Measurements from ENCODE around the gene SMC1A. TPM values are rescaled to one million over a fixed set of nuclear protein-coding genes. Genes with fewer than 3 reads are reported as not detected.
"Not testable (repeated sequence)": the region's sequence is repeated elsewhere in the genome, so short reads cannot be mapped to it uniquely, and the experiment has no call there.

Gene SMC1A
- total RNA-seq, 2 donors from 2014 or later = 46.2 to 52.0 TPM

DNA sequence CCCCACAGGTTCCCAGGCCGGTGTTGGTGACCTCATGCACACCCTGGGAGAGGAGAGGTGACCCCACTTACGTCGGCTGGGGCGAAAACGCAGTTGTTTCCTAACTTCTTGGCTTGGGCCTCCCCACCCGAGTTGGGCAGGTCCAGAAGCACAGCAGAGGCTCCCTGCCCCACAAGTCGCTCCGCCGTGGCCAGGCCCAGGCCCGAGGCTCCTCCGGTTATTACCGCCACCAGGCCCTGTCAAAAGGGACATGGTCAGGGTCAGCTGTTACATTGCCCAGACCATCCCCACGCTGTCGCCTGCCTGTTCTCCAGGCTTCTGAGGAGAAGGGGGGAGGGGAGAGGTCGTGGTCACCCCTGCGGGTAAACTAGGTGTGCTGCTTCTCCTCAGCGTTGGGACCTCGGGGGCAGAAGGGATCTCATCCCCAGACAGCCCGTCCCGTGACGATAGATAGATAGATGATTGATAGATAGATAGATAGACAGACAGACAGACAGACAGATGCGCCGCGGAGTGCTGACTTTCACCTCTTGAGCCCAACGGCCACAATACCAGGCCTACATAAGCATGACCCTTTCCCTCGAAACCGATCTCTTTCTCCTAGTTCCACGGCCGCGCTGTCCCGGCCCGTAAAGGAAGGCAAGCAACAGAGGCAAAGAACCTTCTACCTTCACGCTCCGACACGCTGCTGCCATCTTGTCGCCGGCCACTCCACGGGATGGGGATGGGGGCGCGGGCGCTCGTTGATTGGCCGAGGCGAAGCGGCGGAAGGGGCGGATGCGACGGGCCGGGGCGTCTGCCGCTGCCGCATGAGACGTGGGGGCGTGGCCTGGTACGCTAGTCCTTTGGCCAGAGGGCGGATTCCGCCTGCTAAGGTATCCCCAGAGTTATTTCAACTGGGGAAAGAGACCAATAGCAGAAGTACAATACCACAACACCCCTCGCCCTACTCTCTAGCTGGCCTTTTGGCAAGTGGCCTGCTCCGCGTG lies 11.5 kb upstream of the SMC1A start, which contains the start of gene HSD17B10:
TSS of gene HSD17B10 (minus strand) at position 720 of the 989 bp plus-strand sequence. CDS start at position 695, 25 bp downstream.
- peak; percentile 97 for DNase-seq (ENCODE audit: low spot score)
- intact Hi-C loops (cut with DNase I) = loop anchor here in 1 of 2 donors (10.0 kb wide), 1 partner anchor 119 kb away; no protein-coding TSS in a partner anchor

DNA sequence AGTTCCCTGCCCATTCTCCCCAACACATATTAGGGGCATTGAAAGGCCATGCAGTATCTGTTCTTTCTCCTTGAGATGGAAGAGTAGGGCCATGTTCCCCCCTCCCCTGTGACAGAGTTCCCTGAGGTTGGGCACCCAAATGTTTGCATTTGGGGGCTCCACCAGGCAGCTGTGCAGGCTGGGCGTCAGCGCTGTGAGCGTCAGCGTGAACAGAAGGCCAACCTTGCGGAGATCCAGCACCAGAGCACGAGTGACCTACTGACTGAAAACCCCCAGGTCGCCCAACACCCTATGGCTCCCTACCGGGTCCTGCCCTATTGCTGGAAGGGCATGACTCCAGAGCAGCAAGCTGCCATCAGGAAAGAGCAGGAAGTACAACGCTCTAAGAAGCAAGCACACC lies 7.8 kb upstream of the SMC1A start:
- DNase-seq (ENCODE audit: low spot score) = peak; percentile 72
- intact Hi-C loops (cut with DNase I) = loop anchor here in 1 of 2 donors (10.0 kb wide), 1 partner anchor 115 kb away; no protein-coding TSS in a partner anchor

DNA sequence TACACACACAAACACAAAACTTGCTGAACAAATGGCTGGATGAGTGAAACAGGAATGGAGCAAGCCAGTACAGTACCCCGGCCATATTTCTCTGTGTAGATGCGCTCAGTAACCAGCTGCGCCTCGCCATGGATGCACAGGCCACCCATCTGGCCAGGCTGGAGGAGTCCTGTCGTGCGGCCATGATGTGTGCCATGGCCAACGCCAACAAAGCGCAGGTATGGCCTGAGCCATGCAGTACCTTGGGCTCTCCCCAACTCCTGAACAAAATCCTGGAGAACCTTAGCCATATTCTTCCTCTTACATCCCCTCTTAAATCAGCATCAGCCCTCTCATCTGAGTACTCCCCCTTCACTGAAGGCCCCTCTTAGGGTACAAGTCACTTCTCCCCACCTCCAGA lies 7.3 kb upstream of the SMC1A start:
- no peak for DNase-seq (ENCODE audit: low spot score)
- intact Hi-C loops (cut with DNase I) = loop anchor here in 1 of 2 donors (10.0 kb wide), 1 partner anchor 115 kb away; no protein-coding TSS in a partner anchor

DNA sequence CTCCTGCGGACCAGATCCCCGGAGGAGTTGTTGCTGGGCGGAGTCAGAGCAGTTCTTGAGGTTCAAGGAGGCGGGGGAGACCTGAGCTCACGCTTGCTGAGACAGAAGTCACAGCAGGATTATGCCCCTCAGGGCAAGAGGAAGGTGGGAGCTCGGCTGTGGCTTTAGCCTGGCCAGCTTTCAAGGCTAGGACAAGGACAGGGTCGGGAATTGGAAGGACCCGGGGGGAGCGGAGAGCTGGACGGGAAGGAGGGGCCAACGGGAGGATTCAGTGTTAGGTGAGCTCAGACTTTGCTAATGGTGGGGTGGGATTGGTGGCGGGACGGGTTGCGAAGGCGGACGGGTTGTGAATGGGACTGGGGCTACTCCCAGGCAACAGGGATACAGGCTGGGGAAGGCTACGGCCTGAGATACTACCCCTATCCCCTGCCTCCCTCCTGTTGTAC lies 430 bp upstream of the SMC1A start, which contains the start of gene RIBC1:
TSS of gene RIBC1 (plus strand) at position 13 of the 446 bp plus-strand sequence. CDS start 3,404 bp downstream, outside the sequence.
- intact Hi-C loops (cut with DNase I) = no loop called here
- DNase-seq (ENCODE audit: low spot score) = no peak

DNA sequence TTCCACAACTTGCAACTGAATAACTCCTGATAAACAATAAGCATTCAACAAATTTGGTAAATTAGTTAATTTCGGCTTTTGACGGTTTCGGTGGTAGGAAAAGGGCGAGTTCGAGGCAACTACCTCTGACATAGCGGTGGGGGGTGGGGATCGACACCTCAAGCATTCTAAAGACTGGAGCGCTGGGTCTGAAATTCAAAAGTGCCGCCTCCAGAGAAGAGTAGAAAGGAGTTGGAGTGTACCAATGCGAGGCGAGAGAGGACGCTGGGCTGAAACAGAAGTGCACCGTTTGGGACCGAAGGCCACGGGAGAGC lies 725 bp downstream of the SMC1A start:
- no peak for DNase-seq (ENCODE audit: low spot score)
- intact Hi-C loops (cut with DNase I) = no loop called here

DNA sequence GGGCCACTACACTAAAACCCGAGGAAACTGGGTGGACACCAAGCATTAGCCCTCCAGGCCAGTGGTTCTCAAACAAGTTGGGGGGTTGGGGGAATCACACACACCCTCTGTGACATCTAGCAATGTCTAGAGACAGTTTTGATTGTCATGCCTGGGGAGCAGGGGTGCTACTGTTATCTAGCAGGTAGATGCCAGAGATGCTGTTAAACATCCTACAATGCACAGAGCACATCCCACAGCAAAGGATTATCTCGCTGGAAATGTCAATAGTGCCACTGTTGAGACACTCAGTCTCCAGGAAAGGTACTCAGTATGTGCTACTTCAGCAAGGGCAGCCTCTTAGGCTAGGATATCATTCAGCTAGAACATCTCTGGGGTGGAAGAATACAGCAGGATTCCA lies 1.3 kb downstream of the SMC1A start:
- no peak for DNase-seq (ENCODE audit: low spot score)
- intact Hi-C loops (cut with DNase I) = no loop called here

DNA sequence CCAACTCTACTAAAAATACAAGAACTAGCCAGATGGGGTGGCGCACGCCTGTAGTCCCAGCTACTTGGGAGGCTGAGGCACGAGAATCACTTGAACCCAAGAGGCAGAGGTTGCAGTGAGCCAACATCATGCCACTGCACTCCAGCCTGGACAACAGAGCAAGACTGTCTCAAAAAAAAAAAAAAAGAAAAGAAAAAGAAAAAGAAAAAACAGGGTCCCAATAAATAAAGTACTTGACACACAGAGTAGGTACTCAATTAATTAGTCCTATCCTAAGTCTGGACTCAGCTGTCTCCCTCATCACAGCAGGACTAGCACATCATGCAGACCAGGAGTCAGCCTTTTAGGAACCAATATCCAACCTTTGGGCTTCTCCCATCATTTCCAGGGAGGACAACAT lies 2.1 kb downstream of the SMC1A start:
- intact Hi-C loops (cut with DNase I); DNase-seq (ENCODE audit: low spot score): not testable (repeated sequence)

DNA sequence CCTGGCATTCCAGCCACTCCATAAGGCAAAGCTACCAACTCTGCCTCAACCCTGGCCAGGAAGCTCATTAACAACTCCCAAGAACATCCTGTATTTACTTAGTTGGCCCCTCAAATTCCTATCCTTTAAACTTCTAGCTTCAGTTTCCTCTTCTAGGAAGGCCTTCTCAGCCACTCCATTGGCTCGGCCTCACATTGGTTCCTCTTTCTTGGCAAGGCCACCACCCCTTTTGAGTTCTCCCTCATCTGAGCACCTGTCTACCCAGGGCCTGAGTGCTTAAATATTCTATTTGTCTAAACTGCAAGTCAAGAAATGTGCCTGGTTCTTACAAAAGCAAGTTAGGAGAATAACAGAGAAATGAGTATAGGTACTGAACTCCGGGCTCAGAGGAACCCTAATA lies 10.0 kb downstream of the SMC1A start:
- DNase-seq (ENCODE audit: low spot score) = no peak

DNA sequence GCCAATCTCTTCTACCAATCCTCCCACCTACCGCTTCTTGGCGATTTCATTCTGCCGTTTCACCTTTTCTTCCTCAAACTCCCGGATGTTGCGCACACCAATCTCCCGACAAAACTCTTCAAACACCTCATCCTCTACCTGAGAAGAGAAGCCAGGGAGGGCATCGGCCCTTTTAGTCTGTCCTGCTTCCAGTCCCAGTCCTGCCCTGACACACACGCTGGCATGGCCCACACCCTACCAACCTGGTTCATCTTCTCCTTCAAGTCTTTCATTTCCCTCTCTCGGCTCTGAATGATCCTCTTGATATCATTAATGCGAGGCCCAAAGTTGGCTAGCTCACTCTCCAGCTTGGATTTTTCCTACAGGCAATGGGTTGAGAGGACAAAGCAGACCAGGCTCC lies 18.9 kb downstream of the SMC1A start:
- DNase-seq (ENCODE audit: low spot score) = no peak
- intact Hi-C loops (cut with DNase I) = no loop called here

More for the DNA sequence above, 10.0 kb downstream of the SMC1A start:
- intact Hi-C loops (cut with DNase I) = no loop called here

DNA sequence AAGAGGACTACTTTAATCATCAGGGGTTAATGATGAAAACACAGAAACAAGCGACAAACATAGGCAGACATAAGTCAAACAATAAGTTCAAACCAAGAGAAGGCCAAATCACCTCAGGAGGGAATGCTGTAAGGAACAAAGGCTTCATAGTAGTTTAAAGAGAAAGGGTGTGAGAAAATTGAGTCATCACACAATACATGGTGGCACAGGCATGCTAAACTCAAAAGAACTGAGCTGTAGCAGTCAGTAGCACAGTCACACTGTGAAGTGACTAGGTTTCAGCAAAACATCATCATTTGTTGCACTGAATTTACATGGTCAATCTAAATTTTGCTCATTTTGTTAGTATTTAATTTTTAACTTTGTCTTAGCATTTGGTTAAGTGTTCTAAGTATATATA lies 24.2 kb downstream of the SMC1A start:
- intact Hi-C loops (cut with DNase I) = no loop called here
- DNase-seq (ENCODE audit: low spot score) = no peak

DNA sequence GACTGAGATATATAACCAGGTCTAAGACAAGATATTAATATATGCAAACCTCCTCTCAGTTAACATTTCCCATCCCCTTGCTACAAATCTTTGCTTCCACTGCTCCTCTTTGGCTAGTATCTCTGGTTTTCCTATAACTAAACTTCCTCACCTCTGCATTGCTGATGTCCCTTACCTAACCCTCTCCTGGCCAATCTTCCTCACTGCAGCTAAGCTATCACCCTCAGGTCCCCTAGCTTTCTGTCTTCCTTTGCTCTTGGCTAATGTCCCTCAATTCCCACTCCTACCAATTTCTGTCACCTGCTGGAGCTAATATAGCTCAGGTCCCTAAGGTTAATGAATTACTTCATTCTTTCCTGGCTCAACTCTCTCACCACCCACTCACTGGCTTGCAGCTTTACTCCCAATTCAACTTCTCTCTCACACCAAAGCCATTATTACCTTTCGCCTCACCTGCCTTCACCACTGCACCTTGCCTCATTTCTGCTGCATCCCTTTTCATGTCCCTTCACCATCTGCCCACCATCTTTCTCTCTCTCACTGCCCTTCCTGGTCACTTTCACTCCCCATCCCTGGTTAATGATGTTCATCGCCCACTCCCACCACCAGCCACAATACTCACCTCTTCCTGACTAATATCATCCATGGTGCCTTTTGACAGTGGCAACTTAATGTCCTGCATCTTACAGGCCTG lies 26.7 kb downstream of the SMC1A start:
- no peak for DNase-seq (ENCODE audit: low spot score)
- intact Hi-C loops (cut with DNase I) = no loop called here

DNA sequence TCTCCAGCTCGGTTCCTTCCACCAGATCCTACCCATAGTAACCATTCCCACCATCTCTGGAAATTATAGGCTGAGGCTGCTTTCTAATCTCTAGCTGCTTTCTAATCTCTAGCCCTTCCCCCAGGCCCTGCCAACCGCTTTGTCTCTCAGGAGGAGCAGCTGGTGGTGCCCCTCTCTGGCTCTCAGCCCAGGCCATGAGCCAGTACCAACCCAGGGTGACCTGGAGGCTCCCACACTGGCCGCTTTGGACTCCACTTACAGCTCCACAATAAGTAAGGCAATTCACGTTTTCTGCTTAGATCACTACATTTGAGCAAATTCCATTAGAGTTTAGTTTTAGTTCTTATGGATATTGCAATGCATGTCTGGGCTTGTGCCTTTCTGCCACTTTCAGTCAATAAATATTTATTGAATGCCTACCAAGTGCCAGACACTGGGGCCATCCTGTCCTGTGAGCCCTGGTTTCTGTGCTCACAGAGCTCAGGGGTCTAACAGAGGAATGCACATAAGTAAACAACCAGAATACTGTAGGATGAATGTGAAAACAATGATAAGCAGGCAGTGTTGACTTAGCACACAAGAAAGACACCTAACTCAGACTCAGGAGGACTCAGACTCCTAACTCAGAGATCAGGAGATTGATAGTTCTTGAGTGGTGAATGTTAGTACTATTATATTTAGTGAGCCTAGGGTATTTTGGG lies 38.9 kb downstream of the SMC1A start:
- DNase-seq (ENCODE audit: low spot score) = no peak
- intact Hi-C loops (cut with DNase I) = no loop called here

DNA sequence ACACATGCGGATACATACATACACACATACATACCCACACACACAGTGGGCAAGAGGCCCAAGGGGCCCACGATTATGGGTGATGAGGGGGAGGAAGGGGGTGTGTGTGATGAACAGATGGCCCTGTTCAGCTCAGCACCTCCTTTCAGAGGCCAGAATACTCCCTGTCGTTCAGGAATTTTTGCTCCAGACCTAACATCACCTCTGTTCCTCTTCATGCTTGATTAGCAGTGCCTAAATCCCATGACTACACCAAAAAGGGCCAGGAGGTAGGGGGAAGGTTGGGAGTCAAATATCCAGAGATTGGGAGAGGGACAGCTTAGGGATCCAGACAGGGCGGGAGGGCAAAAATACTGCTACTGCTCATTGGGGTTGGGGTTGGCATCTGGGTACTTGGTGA lies 42.7 kb downstream of the SMC1A start:
- DNase-seq (ENCODE audit: low spot score) = no peak
- intact Hi-C loops (cut with DNase I) = no loop called here

DNA sequence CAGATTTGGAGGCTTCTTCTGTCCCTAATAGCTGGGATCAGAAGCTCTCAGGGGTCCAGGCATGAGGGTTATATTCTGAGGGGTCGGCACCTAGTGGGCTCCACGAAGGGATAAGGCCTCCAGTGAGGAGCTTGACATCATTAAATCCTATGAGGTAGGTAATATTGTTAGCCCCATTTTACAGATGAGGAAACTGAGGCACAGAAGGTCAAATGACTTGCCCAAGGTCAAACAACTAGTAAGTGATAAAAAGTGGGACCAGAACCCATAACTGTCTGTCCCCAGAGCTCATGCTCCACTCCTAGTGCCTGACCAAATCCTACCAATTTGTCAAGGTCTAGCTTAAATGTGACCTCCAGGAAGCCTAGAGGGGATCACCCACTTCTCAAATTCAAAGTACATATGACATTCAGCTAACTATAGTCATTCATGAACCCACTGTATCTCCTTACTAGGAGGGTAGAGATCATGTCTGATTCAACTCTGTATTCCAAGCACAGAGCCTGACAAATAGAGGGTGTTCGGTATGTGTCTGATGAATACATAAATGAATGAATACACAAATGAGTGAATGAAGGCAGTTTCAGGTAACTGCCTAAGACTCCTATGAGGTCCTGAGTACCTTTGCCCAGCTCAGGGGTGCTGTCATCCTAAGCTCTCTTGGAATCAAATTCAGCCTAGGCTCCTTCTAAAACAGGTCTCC lies 43.3 kb downstream of the SMC1A start:
- intact Hi-C loops (cut with DNase I) = no loop called here
- DNase-seq (ENCODE audit: low spot score) = no peak

DNA sequence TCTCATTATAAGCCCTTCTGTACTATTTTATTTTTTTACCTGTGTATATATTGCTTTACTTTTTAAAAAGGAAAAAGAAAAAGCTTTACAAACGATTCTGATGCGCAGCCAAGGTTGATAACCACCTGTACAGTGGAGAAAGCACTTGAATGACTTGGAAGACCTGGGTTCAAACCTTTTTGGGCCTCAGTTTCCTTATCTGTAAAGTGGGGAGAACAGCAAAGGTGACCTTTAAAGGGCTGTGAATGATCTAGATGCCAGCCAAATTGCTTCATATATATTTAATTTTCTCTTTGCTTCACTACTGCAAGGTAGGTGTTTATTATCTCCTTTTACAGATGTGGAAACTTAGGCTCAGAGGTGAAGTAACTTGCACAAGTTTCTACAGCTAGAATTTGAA lies 45.0 kb downstream of the SMC1A start:
- no peak for DNase-seq (ENCODE audit: low spot score)
- intact Hi-C loops (cut with DNase I) = no loop called here

DNA sequence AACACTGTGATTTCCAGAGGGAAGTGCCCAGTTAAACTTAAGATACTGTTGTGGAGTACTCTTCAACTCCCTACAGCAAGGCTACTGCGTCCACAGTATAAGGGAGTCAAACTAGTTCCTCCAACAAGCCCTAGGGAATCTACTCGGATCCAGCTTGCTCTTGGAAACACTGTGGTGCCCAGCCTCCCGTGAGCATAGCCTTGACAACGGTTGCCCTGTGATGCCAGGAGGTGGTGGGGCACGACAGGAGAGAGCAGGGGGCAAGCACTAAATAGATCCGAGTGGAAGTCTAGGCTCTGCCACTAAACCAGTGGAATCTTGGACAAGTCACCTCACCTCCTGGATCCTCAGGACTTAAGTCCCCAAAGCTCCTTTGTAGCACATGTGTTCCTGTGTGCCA lies 45.6 kb downstream of the SMC1A start:
- intact Hi-C loops (cut with DNase I) = no loop called here
- no peak for DNase-seq (ENCODE audit: low spot score)

DNA sequence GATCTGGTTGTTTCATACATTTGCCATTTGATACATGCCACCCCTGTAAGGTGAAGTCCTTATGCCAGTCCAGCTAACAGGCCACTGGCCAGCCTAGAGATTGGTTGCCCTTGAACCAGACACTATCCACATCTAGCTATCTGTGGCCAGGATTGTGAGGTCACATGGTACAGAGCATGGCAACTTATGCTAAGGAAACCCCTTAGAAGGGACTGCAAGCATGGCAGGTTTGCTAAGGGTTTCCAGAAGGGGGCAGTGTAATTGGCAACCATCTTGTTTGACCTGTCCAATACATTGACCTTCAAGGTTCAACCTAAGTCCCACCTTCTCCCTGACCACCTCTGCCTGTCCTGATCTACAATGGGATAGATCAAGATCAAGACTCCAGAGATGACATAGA lies 47.5 kb downstream of the SMC1A start:
- intact Hi-C loops (cut with DNase I) = no loop called here
- no peak for DNase-seq (ENCODE audit: low spot score)

DNA sequence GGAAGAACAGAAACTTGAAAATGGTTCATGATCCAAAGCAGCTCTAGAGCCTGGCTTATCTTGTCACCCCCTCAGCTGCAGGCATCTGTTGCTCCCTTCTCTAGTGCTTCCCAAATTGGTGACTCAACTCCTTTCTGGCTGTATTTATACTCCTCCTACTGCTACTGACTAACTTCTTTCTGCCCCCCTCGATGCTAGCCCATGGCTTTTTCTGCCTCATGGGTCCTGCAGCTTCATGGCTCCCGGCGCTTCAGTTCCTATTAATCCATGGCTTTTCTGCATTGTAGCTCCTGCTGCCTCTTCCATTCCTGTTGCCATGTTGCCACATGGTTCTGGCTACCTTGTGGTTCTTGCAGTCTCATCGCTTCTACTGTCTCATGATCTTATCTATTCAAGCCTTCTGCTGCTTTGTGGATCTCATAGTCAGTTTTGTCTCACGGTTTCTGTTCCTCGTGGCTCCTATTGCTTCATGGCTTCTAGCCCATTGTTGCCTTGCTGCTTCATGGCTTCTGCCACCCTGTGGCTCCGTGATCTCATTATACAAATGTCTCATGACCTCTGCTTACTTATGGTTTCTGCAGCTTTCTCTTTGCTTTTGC lies 48.1 kb downstream of the SMC1A start:
- DNase-seq (ENCODE audit: low spot score) = no peak
- intact Hi-C loops (cut with DNase I) = no loop called here

DNA sequence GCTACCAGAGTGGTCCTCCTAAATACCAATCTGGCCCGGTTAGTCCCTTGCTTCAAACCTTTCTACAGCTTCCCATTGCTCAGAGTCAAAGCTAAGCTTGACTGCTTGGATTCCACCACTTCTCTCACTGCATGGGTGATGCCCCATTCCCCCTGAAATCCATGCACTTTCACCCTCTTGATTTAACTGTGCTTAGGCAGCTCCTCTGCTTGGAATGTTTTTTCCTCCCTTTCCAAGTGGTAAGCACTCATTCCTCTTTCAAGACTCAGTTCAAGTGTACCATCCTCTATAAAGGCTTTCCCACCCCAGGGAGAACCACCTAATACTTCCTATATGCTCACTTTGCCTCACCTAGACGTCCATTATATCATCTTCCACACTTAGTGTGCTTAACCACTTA lies 49.1 kb downstream of the SMC1A start:
- intact Hi-C loops (cut with DNase I) = no loop called here
- DNase-seq (ENCODE audit: low spot score) = no peak

Data from posterior vena cava (tissue), 2 donors.